NB4 (cell line): ENCODE data around the gene CYTH1.

Source experiments
- POLR2A ChIP-seq: IDR thresholded peaks from 2 replicates; pipeline ENCODE4 v1.6.1; 2011; ENCODE audit warnings: mild to moderate bottlenecking; ENCODE audit not compliant: insufficient read length; ENCODE audit errors: extremely low read depth
- TF ChIP-seq, protein P1 (sequence below): IDR thresholded peaks from one replicate; pipeline ENCODE4 v1.5.1; 2012; ENCODE audit warnings: low read depth, low read length
- TF ChIP-seq, protein P2 (sequence below): IDR thresholded peaks from 2 replicates; pipeline ENCODE4 v1.6.1; 2011; ENCODE audit warnings: low read depth, low read length

DNA sequence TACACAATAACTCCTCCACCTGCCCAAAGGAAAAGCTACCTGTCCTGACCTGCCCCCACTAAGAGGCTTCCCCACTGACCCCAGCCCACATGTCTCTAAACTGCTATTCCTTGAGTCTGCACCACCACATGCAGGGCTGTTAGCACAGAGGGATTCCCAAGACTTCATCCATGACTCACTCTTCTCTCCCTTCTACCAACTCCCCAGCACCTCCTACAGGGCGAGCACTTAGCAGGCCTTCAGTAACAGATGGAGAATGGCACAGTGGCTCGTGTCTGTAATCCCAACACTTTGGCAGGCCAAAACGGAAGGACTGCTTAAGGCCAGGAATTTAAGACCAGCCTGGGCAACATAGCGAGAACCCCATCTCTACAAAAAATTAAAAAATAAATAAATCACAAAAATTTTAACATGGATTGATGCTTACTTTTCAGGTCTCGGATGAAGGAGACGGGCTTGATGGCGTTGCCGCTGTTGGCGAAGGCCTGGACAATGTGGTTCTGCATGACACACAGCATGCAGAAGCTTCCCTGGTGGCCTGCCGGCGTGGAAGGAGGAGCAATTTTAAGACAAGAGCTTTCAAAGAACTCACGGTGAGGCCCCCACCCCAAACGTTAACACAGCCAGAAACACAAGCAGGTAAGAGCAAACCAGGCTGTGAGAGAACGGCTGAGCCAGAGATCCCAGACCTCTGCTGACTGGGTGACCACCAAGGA is 46.6 kb upstream of the CYTH1 start:
- TF ChIP-seq, protein P1, sequence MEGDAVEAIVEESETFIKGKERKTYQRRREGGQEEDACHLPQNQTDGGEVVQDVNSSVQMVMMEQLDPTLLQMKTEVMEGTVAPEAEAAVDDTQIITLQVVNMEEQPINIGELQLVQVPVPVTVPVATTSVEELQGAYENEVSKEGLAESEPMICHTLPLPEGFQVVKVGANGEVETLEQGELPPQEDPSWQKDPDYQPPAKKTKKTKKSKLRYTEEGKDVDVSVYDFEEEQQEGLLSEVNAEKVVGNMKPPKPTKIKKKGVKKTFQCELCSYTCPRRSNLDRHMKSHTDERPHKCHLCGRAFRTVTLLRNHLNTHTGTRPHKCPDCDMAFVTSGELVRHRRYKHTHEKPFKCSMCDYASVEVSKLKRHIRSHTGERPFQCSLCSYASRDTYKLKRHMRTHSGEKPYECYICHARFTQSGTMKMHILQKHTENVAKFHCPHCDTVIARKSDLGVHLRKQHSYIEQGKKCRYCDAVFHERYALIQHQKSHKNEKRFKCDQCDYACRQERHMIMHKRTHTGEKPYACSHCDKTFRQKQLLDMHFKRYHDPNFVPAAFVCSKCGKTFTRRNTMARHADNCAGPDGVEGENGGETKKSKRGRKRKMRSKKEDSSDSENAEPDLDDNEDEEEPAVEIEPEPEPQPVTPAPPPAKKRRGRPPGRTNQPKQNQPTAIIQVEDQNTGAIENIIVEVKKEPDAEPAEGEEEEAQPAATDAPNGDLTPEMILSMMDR, result peak; percentile 11
- TF ChIP-seq, protein P2, sequence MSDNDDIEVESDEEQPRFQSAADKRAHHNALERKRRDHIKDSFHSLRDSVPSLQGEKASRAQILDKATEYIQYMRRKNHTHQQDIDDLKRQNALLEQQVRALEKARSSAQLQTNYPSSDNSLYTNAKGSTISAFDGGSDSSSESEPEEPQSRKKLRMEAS, result no peak
- TF ChIP-seq POLR2A, result no peak
